ENCODE results near the gene GALNT10.

Gene GALNT10

GRCh38 chr5:154196955-154197652 is 6.6 kb downstream of the GALNT10 start:
- ChIA-PET POLR2A (ENCODE audit: low non-redundant PET) (no interaction called here), CTCF (interaction anchor here (0.5 to 1.2 kb wide), 7 partner anchors 9 to 1675 kb away, joined by 3 to 5 read pairs (median 3); no protein-coding TSS in a partner anchor)
- TF ChIP-seq CTCF (conservative IDR thresholded peaks at IDR 0.05; ENCODE audit: low read depth): no peak
- H3K27ac ChIP-seq: no peak overlapping the region
- no peak for DNase-seq (ENCODE audit: low spot score)

- peak; percentile 50 for DNase-seq (ENCODE audit: low spot score)
- TF ChIP-seq CTCF (conservative IDR thresholded peaks at IDR 0.05; ENCODE audit: low read depth): no peak
- ChIA-PET POLR2A (ENCODE audit: low non-redundant PET) (no interaction called here), CTCF (interaction anchor here (0.7 to 1.2 kb wide), 4 partner anchors 8 to 1676 kb away, joined by 3 to 4 read pairs (median 3); no protein-coding TSS in a partner anchor)
- H3K27ac ChIP-seq: peak overlapping the region; percentile 29
Observed at GRCh38 chr5:154197801-154198491, 7.4 kb downstream of the GALNT10 start.

GRCh38 chr5:154198611-154199230 is 8.2 kb downstream of the GALNT10 start:
- peak overlapping the region; percentile 29 for H3K27ac ChIP-seq
- TF ChIP-seq CTCF (conservative IDR thresholded peaks at IDR 0.05; ENCODE audit: low read depth): no peak
- CTCF ChIA-PET: interaction anchor here (0.8 to 1.0 kb wide), 2 partner anchors 8 to 34 kb away, joined by 3 read pairs; partner anchors contain the start of gene GALNT10
- DNase-seq (ENCODE audit: low spot score): no peak
- POLR2A ChIA-PET (ENCODE audit: low non-redundant PET): interaction anchor here (0.7 kb wide), 1 partner anchor 9 kb away, joined by 3 read pairs; no protein-coding TSS in a partner anchor

- CTCF ChIA-PET: interaction anchor here (0.8 to 1.0 kb wide), 2 partner anchors 9 to 34 kb away, joined by 3 read pairs; partner anchors contain the start of gene GALNT10
- H3K27ac ChIP-seq: no peak overlapping the region
- no peak for TF ChIP-seq CTCF (conservative IDR thresholded peaks at IDR 0.05; ENCODE audit: low read depth)
- POLR2A ChIA-PET (ENCODE audit: low non-redundant PET): interaction anchor here (0.7 kb wide), 1 partner anchor 8 kb away, joined by 3 read pairs; no protein-coding TSS in a partner anchor
- DNase-seq (ENCODE audit: low spot score): no peak
Observed at GRCh38 chr5:154199263-154199662, 8.7 kb downstream of the GALNT10 start.

- DNase-seq (ENCODE audit: low spot score): no peak
- TF ChIP-seq CTCF (conservative IDR thresholded peaks at IDR 0.05; ENCODE audit: low read depth): no peak
- ChIA-PET POLR2A (ENCODE audit: low non-redundant PET) (no interaction called here), CTCF (interaction anchor here (0.8 kb wide), 1 partner anchor 35 kb away, joined by 3 read pairs; no protein-coding TSS in a partner anchor)
- H3K27ac ChIP-seq: 0 out of 2 replicates have a peak overlapping the region, but pooled peaks have one; percentile 6
Observed at GRCh38 chr5:154199671-154200220, 9.2 kb downstream of the GALNT10 start.

GRCh38 chr5:154200221-154200620 is 9.7 kb downstream of the GALNT10 start:
- DNase-seq (ENCODE audit: low spot score): no peak
- ChIA-PET CTCF (no interaction called here), POLR2A (ENCODE audit: low non-redundant PET) (no interaction called here)
- no peak for TF ChIP-seq CTCF (conservative IDR thresholded peaks at IDR 0.05; ENCODE audit: low read depth)
- H3K27ac ChIP-seq: 0 out of 2 replicates have a peak overlapping the region, but pooled peaks have one; percentile 6

Measured in RWPE1 (cell line).